ENCODE measurements around the gene PGAM2.

Gene PGAM2

DNA sequence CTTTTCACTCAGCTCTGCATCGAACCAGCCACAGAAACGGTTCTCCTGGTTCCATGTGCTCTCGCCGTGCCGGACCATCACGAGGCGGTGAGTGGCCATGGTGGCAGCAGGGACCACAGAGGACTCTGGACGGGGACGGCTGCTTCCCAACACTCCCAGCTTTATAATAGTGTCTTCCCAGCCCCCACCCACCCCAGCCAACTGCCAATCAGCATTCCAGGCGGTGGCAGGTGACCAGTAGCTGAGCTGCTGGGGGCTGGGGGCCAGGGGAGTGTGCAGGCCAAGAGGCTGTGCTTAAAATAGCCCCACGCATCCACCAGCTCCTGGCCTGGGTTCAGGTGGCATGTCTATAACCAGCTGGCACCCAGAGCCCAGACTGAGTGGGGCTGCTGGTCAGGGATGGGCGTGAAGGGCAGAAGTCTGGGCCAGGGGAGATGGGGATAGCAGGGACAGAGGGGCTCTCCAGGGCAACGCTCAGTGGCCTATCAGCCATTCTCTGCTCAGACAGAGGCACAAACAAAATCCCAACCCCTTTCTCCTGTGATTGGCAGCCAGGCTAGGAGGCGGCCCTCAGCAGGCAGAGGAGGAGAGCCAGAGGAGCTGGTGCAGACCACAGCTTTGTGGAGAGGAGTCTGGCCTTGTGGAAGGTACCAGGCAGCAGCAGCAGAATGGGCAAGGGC lies at the start of gene PGAM2:
TSS of gene PGAM2 (minus strand) at position 137 of the 680 bp plus-strand sequence. CDS start at position 99, 38 bp downstream.
- no peak for DNase-seq

GRCh38 chr7:44114586-44115310 lies 49.4 kb upstream of the PGAM2 start:
- DNase-seq, result no peak

- no peak for DNase-seq
Observed at GRCh38 chr7:44113764-44114354, 48.5 kb upstream of the PGAM2 start.

DNA sequence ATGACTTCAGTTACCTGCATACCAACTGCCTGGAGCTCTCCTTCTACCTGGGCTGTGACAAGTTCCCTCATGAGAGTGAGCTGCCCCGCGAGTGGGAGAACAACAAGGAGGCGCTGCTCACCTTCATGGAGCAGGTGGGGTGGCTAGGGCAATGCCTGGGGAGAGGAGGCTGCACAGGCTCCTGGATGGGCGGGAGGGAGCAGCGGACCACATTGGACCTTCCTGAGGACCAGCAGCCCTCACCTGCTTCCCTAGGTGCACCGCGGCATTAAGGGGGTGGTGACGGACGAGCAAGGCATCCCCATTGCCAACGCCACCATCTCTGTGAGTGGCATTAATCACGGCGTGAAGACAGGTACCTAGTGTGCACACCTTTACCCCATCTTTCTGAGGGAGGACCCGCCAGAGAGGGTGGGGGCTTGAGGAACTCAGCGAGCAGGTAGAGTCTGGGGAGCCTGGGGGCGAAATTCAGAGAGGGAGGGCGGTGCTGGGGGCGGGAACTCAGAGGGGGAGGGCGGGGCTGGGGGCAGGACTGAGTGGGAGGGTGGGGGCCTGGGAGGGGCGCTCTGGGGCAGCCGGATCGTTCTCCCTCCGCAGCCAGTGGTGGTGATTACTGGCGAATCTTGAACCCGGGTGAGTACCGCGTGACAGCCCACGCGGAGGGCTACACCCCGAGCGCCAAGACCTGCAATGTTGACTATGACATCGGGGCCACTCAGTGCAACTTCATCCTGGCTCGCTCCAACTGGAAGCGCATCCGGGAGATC lies 47.8 kb upstream of the PGAM2 start:
- no peak for DNase-seq

- no peak for DNase-seq
Observed at GRCh38 chr7:44112231-44112996, 47.0 kb upstream of the PGAM2 start.

- no peak for DNase-seq
Observed at GRCh38 chr7:44111761-44112160, 46.4 kb upstream of the PGAM2 start.

DNA sequence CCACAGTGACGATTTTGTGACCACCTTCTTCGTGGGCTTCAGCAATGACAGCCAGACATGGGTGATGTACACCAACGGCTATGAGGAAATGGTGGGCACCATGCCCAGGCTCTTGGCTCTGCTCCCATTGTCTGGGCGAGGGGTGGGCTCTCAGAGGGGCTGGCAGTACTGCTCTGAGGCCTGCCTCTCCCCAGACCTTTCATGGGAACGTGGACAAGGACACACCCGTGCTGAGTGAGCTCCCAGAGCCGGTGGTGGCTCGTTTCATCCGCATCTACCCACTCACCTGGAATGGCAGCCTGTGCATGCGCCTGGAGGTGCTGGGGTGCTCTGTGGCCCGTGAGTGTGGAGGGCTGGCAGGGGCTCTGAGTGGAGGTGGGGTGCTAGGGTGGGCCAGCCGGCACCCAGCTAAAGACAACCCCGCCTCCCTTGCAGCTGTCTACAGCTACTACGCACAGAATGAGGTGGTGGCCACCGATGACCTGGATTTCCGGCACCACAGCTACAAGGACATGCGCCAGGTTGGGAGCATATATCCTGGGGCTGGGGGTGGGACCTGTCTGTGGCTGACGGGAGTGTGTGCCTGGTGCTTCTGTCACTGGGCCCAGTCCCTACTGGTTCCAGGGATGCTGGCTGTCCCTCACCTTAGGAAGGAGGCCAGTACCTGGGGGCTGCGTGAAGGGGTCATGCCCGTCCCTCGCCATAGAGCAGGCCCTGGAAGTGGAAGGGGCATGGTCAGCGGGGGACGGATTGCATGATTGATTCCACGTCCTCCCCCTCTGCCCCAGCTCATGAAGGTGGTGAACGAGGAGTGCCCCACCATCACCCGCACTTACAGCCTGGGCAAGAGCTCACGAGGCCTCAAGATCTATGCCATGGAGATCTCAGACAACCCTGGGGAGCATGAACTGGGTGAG lies 45.6 kb upstream of the PGAM2 start:
- DNase-seq, result no peak

- no peak for DNase-seq
Observed at GRCh38 chr7:44109991-44110390, 44.6 kb upstream of the PGAM2 start.

GRCh38 chr7:44108768-44109750 lies 43.7 kb upstream of the PGAM2 start:
- DNase-seq, result no peak

- DNase-seq, result no peak
Observed at GRCh38 chr7:44107961-44108767, 42.8 kb upstream of the PGAM2 start.

DNA sequence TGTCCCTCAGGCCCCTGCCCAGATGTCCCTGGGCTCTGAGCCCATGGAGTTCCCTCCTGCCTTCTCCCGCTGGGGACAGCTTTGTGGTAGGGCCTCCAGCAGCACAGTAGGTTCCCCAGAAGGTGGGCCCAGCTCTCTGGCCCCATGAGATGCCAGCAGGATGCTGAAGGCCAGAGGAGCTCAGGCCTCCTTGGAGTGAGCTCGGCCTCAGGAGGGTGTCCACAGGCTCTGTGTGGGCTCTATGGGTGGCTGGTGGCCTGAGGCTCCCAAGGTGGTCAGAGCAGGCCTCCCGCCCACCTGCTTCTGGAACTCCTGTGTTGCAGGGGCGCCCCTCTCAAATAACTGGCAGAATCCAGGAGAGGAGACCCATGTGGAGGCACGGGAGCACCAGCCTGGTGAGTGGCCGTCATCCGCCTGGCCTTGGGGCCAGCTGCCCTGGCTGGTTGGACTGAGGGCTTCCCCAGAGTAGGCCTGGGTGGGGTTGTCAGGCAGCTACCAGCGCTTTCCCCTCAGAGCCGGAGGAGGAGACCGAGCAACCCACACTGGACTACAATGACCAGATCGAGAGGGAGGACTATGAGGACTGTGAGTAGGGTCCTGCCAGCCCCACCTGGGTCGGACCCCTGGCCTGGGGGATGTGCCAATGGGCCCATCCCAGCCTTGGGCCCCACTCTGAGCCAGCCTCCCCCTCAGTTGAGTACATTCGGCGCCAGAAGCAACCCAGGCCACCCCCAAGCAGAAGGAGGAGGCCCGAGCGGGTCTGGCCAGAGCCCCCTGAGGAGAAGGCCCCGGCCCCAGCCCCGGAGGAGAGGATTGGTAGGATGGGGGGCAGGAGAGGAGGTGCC lies 42.0 kb upstream of the PGAM2 start:
- no peak for DNase-seq

DNA sequence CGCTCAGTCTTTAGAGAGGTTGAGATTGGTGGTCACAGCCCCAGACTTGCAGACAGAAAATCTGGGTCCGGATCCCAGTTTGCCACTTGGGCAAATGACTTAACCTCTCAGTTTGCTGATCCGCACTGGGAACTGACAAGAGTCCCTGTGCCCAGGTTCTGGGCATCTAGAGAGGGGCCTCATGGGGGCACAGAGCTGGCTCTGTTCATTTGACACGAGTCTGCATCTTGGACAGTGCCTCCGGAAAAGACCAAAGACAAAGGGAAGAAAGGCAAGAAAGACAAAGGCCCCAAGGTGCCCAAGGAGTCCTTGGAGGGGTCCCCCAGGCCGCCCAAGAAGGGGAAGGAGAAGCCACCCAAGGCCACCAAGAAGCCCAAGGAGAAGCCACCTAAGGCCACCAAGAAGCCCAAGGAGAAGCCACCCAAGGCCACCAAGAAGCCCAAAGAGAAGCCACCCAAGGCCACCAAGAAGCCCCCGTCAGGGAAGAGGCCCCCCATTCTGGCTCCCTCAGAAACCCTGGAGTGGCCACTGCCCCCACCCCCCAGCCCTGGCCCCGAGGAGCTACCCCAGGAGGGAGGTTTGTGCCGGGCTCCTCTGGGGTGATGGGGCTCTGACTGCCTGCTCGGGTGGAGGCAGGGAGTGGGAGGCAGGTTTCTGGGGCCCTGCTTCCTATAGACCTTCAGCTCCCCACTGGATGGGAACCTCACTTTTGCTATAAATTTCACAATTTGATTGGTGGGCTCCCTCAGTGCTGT lies 41.1 kb upstream of the PGAM2 start:
- DNase-seq, result no peak

- DNase-seq, result no peak
Observed at GRCh38 chr7:44105832-44106231, 40.5 kb upstream of the PGAM2 start.

- DNase-seq, result no peak
Observed at GRCh38 chr7:44104860-44105771, 39.7 kb upstream of the PGAM2 start.

DNA sequence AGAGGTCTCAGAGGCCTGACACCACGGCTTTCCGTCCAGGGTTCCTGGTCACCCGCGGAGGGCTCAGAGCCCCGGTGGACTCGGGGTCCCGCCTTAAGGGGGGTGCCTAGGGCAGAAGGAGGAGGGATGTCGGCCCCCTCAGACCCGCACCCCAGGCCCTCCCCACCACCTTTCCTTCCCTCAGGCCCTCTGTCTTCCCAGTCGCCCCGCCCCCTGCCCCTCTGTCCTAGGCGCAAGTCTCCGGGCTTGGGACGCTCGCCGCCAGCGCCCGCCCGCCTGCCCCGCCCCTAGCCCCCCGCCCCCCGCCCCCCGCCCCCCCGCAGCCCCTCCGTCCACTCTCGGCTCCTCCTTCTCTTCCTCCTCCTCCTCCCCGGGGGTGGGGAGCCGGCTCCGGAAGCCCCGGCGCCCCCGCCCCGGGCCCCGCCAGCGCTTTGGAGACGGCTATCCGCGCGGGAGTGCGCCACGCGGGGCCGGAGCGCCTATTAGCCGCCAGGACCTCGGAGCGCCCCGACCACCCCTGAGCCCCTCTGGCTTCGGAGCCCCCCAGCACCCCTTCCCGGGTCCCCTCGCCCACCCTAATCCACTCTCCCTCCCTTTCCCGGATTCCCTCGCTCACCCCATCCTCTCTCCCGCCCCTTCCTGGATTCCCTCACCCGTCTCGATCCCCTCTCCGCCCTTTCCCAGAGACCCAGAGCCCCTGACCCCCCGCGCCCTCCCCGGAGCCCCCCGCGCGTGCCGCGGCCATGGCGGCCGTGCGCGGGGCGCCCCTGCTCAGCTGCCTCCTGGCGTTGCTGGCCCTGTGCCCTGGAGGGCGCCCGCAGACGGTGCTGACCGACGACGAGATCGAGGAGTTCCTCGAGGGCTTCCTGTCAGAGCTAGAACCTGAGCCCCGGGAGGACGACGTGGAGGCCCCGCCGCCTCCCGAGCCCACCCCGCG lies 38.8 kb upstream of the PGAM2 start, which contains the start of gene AEBP1:
TSS of gene AEBP1 (plus strand) at position 423 of the 937 bp plus-strand sequence. CDS start at position 744, 321 bp downstream.
- no peak for DNase-seq
